Fibroblast of lung (primary cell): ENCODE data around the gene RPGR.

Source experiments
- CTCF ChIP-seq, 2 donors: IDR thresholded peaks in 1 of 2; conservative IDR thresholded peaks in 1 of 2; 1 replicate in 1 of 2; 2 replicates in 1 of 2; pipeline ENCODE4 v1.5.1; 2011 to 2012; ENCODE audit warnings: low read length in 2 of 2, control low read depth in 1 of 2, inconsistent platforms in 1 of 2, low read depth in 1 of 2, mild to moderate bottlenecking in 1 of 2
- EZH2 ChIP-seq: IDR thresholded peaks from 2 replicates; pipeline ENCODE4 v1.5.1; 2012; ENCODE audit warnings: low read length, control low read depth, mild to moderate bottlenecking; ENCODE audit errors: missing control alignments

DNA sequence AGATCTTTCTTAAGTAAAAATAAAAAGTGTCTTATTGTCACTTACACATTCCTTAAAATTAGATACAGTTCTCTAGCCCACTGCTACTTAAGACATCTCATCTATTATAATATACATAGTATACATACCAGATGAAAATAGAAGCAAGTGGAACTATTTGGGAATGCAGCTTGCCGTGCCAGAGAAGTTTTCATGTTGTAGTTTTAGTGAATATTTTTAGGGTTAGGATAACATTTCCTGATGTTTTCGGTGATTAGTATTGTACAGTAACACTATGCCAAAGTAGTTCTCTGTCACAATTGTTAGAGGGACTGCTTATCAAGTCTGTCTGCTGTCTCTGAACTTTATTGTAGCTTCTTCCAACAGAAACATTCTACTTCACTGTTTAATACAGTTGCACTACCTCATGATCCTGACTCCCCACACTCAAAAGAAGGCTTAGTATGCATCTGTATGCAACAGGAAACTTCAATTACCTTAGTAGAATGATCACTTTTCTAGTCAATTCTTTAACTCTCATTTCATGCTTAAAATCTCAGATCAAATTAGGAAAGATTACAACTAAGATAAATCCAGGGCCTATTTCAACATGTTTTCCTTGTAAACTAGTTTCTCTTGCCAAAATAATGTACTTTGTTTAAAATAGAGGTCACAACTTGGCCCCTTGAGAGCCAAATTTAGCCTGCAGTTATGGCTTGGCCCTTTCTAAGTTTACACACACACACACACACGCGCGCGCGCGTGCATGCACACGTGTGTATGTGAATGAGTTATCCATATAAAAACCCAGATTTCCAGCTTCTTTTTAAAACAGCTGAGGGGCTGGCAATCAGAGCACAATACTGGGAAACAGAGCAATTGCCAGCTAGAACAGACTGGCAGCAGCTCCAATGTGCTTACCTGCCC, 64.3 kb downstream of the RPGR start:
- TF ChIP-seq EZH2 (no peak), CTCF (conservative IDR thresholded peaks at IDR 0.05 in 1 of 2, IDR thresholded peaks at IDR 0.05 in 1 of 2; ENCODE audit: low read depth in 1 of 2, low read length in 2 of 2) (no peak)
